Neural progenitor cell (in vitro differentiated cells): Measurements from ENCODE around the gene ATXN10. TPM values are rescaled to one million over a fixed set of nuclear protein-coding genes. Genes with fewer than 3 reads are reported as not detected.

Source experiments
- DNase-seq: peaks from one replicate; pipeline ENCODE4 v3.0.0-alpha.2; 2016; ENCODE audit warnings: low spot score
- H2AFZ ChIP-seq: fragments of 200-600 bp; sonication (generic); replicated peaks from 2 replicates; pipeline ENCODE4 v1.6.1; 2016; ENCODE audit warnings: antibody characterized with exemption
- H3F3A ChIP-seq: fragments of 200-600 bp; sonication (generic); 2 replicates; pipeline ENCODE4 v1.6.1; 2016; ENCODE audit warnings: antibody characterized with exemption, low read depth
- H3K27ac ChIP-seq: fragments of 200-600 bp; sonication (generic); 2 replicates; pipeline ENCODE4 v1.5.1; 2016; ENCODE audit warnings: mild to moderate bottlenecking
- H3K27me3 ChIP-seq: fragments of 200-600 bp; sonication (generic); 2 replicates; pipeline ENCODE4 v1.6.1; 2016; ENCODE audit warnings: mild to moderate bottlenecking, moderate library complexity
- H3K36me3 ChIP-seq: fragments of 200-600 bp; sonication (generic); 2 replicates; pipeline ENCODE4 v1.5.1; 2016
- H3K4me1 ChIP-seq: fragments of 200-600 bp; sonication (generic); 2 replicates; pipeline ENCODE4 v1.6.1; 2016; ENCODE audit warnings: mixed run types
- H3K4me2 ChIP-seq: fragments of 200-600 bp; sonication (generic); 2 replicates; pipeline ENCODE4 v1.6.1; 2016
- H3K4me3 ChIP-seq: fragments of 200-600 bp; sonication (generic); 2 replicates; pipeline ENCODE4 v1.5.1; 2016
- H3K79me2 ChIP-seq: fragments of 200-600 bp; sonication (generic); 2 replicates; pipeline ENCODE4 v1.6.1; 2016; ENCODE audit warnings: low read depth
- H3K9ac ChIP-seq: fragments of 200-600 bp; sonication (generic); 2 replicates; pipeline ENCODE4 v1.6.1; 2016
- H3K9me3 ChIP-seq: fragments of 200-600 bp; sonication (generic); 2 replicates; pipeline ENCODE4 v1.5.1; 2016; ENCODE audit warnings: low read depth
- H4K20me1 ChIP-seq: fragments of 200-600 bp; sonication (generic); 2 replicates; pipeline ENCODE4 v1.6.1; 2016; ENCODE audit warnings: low read depth
- H3K27ac Mint-ChIP-seq: 3 replicates; pipeline ENCODE4 v1.8.0; 2021; ENCODE audit warnings: mixed read lengths
- H3K27me3 Mint-ChIP-seq: 2 replicates; pipeline ENCODE4 v1.8.0; 2022; ENCODE audit warnings: low read depth, mild to moderate bottlenecking, inconsistent platforms, moderate library complexity, mixed read lengths; ENCODE audit not compliant: insufficient read depth
- H3K36me3 Mint-ChIP-seq: 3 replicates; pipeline ENCODE4 v1.8.0; 2021; ENCODE audit warnings: mixed read lengths
- H3K4me1 Mint-ChIP-seq: 3 replicates; pipeline ENCODE4 v1.8.0; 2021; ENCODE audit warnings: mixed read lengths
- H3K4me3 Mint-ChIP-seq: 3 replicates; pipeline ENCODE4 v1.8.0; 2021; ENCODE audit warnings: mild to moderate bottlenecking, moderate library complexity, mixed read lengths
- H3K9me3 Mint-ChIP-seq: 3 replicates; pipeline ENCODE4 v1.8.0; 2020; ENCODE audit warnings: mixed read lengths
- EZH2 ChIP-seq: fragments of 200-600 bp; sonication (generic); IDR thresholded peaks from 2 replicates; pipeline ENCODE4 v1.6.1; 2017; ENCODE audit warnings: antibody characterized with exemption, mild to moderate bottlenecking, moderate library complexity
- EZH2phosphoT487 ChIP-seq: fragments of 200-600 bp; sonication (generic); IDR thresholded peaks from 2 replicates; pipeline ENCODE4 v1.6.1; 2017; ENCODE audit warnings: antibody characterized with exemption
- total RNA-seq: library from RNA; depleted of rRNA; stranded (reverse); fragments of >200 nt; gene quantifications from 2 replicates; pipeline ENCODE4 v1.2.3, GENCODE V29; 2015; ENCODE audit warnings: low replicate concordance
- TF ChIP-seq, protein P1 (sequence below): fragments of 200-600 bp; sonication (generic); IDR thresholded peaks from 2 replicates; pipeline ENCODE4 v1.5.1; 2017; ENCODE audit warnings: antibody characterized with exemption, mild to moderate bottlenecking

The ATXN10 gene
- total RNA-seq, 1 donor from 2014 or later, result 168 TPM

DNA sequence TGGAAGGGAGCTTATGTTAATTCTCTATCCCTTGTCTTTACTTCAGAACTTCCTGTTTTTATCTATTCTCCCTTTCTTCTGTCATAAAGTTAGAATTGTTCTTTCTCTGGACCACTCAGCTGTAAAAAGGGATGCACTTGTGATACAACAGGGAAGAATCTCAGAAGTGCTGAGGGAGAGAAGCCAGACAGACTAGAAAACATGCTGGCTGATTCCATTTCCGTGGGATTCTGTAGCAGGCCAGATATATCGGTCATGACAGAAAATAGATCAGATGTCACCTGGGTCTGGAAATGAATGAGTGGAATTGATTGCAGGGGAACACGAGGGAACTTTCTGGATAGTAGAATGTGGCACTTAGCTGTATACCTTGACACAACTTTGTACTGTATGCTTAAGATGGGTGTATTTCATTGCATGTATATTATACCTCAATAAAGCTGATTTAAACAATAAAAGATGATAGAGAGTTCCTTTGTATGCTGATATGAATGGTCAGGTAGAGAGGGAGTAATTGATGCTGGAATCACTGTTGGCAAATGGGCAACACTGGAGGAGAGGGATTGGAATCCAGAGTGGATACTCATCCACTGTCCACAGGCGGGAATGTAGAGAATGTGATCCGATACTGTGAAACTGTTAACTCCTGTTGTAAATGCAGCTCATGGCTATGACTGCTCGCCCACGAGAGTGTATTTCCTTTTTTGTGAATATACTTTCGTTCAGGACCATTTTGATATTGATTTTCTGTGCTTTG is 59.6 kb downstream of the ATXN10 start:
- peak; percentile 20 for DNase-seq
- Mint-ChIP-seq H3K27ac (peak overlapping the region; percentile 27), H3K27me3 (no peaks in the 10 kb centered on the region), H3K36me3 (peaks cover 16% of the 10 kb centered on the region), H3K4me3 (no peak overlapping the region), H3K4me1 (peaks cover 9% of the 10 kb centered on the region), H3K9me3 (peaks cover 2% of the 10 kb centered on the region)
- Histone ChIP-seq H3K4me3 (no peak overlapping the region), H3K4me1 (no peaks in the 10 kb centered on the region), H3K27me3 (no peaks in the 10 kb centered on the region), H3K36me3 (peaks cover 7% of the 10 kb centered on the region), H2AFZ (no peak overlapping the region), H4K20me1 (peaks cover 16% of the 10 kb centered on the region), H3K9ac (no peak overlapping the region), H3K27ac (no peak overlapping the region), H3K9me3 (no peaks in the 10 kb centered on the region), H3K79me2 (peaks cover 40% of the 10 kb centered on the region), H3K4me2 (no peak overlapping the region), H3F3A (peaks cover 16% of the 10 kb centered on the region)
- TF ChIP-seq, protein P1, sequence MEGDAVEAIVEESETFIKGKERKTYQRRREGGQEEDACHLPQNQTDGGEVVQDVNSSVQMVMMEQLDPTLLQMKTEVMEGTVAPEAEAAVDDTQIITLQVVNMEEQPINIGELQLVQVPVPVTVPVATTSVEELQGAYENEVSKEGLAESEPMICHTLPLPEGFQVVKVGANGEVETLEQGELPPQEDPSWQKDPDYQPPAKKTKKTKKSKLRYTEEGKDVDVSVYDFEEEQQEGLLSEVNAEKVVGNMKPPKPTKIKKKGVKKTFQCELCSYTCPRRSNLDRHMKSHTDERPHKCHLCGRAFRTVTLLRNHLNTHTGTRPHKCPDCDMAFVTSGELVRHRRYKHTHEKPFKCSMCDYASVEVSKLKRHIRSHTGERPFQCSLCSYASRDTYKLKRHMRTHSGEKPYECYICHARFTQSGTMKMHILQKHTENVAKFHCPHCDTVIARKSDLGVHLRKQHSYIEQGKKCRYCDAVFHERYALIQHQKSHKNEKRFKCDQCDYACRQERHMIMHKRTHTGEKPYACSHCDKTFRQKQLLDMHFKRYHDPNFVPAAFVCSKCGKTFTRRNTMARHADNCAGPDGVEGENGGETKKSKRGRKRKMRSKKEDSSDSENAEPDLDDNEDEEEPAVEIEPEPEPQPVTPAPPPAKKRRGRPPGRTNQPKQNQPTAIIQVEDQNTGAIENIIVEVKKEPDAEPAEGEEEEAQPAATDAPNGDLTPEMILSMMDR, result no peak
- no peak for TF ChIP-seq EZH2
- TF ChIP-seq EZH2phosphoT487, result no peak

DNA sequence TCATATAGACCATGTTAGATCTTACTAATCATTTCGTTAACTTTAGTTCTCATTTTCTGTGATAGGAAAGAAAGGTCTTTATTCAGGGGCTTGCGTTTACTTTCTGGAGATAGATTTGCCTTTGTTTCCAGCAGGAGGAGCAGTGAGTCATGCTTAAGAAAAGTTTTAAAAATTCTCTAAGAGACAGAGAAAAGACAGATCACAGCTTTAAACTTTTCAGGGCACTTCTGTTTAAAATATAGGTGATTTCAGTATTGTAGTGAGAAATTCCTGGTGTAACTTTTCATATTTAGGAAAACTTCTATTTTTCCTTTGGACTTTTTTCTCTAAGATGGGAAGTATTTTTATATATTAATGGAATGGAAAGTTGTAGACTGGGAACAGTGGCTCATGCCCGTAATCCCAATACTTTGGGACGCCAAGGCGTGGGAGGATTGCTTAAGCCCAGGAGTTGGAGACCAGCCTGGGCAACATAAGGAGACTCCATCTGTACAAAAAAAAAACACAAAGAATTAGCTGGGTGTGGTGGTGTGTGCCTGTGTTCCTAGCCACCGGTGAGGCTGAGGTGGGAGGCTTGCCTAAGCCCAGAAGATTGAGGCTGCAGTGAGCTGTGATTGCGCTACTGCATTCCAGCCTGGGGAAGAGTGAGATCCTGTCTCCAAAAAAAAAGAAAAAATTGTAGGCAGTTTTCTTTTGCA is 60.3 kb downstream of the ATXN10 start:
- TF ChIP-seq, protein P1, result peak; percentile 63
- TF ChIP-seq EZH2phosphoT487, result no peak
- peaks cover 16% of the 10 kb centered on the region for H3F3A ChIP-seq
- peaks cover 16% of the 10 kb centered on the region for H4K20me1 ChIP-seq
- Mint-ChIP-seq H3K36me3 (peaks cover 17% of the 10 kb centered on the region), H3K27ac (peak overlapping the region; percentile 27), H3K27me3 (no peaks in the 10 kb centered on the region), H3K4me3 (no peak overlapping the region), H3K9me3 (no peaks in the 10 kb centered on the region), H3K4me1 (peaks cover 9% of the 10 kb centered on the region)
- no peak overlapping the region for H3K4me2 ChIP-seq
- H3K4me1 ChIP-seq, result no peaks in the 10 kb centered on the region
- H3K36me3 ChIP-seq, result peaks cover 7% of the 10 kb centered on the region
- no peaks in the 10 kb centered on the region for H3K9me3 ChIP-seq
- H3K9ac ChIP-seq, result no peak overlapping the region
- peak; percentile 17 for DNase-seq
- H3K27ac ChIP-seq, result no peak overlapping the region
- H3K27me3 ChIP-seq, result no peaks in the 10 kb centered on the region
- no peak overlapping the region for H2AFZ ChIP-seq
- no peak overlapping the region for H3K4me3 ChIP-seq
- peaks cover 33% of the 10 kb centered on the region for H3K79me2 ChIP-seq

DNA sequence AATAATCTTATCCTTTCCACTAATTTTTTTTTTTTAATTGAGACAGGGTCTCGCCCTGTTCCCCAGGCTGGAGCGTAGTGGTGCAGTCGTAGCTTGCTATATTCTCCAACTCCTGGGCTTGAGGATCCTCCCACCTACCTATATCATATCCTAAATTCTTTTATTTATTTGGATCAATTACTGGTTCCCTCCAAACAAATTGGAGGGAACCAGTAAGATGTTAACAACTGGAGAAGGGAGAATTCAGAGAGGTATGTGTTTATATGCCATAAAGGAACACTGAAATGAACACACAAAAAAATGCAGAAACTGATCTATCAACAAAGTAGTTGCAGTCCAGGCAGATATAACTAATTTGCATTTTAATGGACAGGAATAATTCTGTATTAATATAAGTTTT is 63.6 kb downstream of the ATXN10 start:
- peaks cover 15% of the 10 kb centered on the region for H3F3A ChIP-seq
- no peaks in the 10 kb centered on the region for H3K27me3 ChIP-seq
- H3K4me3 ChIP-seq, result no peak overlapping the region
- Mint-ChIP-seq H3K27ac (no peak overlapping the region), H3K27me3 (no peaks in the 10 kb centered on the region), H3K9me3 (no peaks in the 10 kb centered on the region), H3K4me3 (no peak overlapping the region), H3K4me1 (peaks cover 9% of the 10 kb centered on the region), H3K36me3 (peaks cover 32% of the 10 kb centered on the region)
- H3K9me3 ChIP-seq, result no peaks in the 10 kb centered on the region
- H4K20me1 ChIP-seq, result no peaks in the 10 kb centered on the region
- TF ChIP-seq EZH2, result no peak
- no peak for TF ChIP-seq EZH2phosphoT487
- TF ChIP-seq, protein P1, result no peak
- no peak for DNase-seq
- no peak overlapping the region for H2AFZ ChIP-seq
- H3K9ac ChIP-seq, result no peak overlapping the region
- peaks cover 13% of the 10 kb centered on the region for H3K79me2 ChIP-seq
- H3K36me3 ChIP-seq, result peaks cover 12% of the 10 kb centered on the region
- no peak overlapping the region for H3K27ac ChIP-seq
- no peaks in the 10 kb centered on the region for H3K4me1 ChIP-seq
- H3K4me2 ChIP-seq, result no peak overlapping the region
